Neural crest cell (in vitro differentiated cells): ENCODE measurements around the gene PUS10. TPM values are rescaled to one million over a fixed set of nuclear protein-coding genes. Genes with fewer than 3 reads are reported as not detected.
A peak's percentile ranks its signal among the peaks of the same experiment; 100 is the strongest.

ENCODE experiments used
- DNase-seq: peaks from one replicate; pipeline ENCODE4 v3.0.0; 2021; ENCODE audit warnings: low read depth, mixed read lengths, low spot score
- H3K27ac Mint-ChIP-seq: one replicate; pipeline ENCODE4 v1.8.0; 2021; ENCODE audit warnings: mild to moderate bottlenecking, mixed read lengths; ENCODE audit not compliant: unreplicated experiment
- H3K27me3 Mint-ChIP-seq: 2 replicates; pipeline ENCODE4 v1.8.0; 2021; ENCODE audit warnings: low read depth, mild to moderate bottlenecking, mixed read lengths
- H3K36me3 Mint-ChIP-seq: 2 replicates; pipeline ENCODE4 v1.8.0; 2021; ENCODE audit warnings: low read depth, mild to moderate bottlenecking, mixed read lengths
- H3K4me1 Mint-ChIP-seq: 2 replicates; pipeline ENCODE4 v1.8.0; 2021; ENCODE audit warnings: mixed read lengths
- H3K4me3 Mint-ChIP-seq: one replicate; pipeline ENCODE4 v1.8.0; 2021; ENCODE audit warnings: mild to moderate bottlenecking, mixed read lengths
- H3K9me3 Mint-ChIP-seq: 2 replicates; pipeline ENCODE4 v1.8.0; 2021; ENCODE audit warnings: mixed read lengths
- total RNA-seq: library from RNA; stranded (reverse); gene quantifications from 2 replicates; pipeline ENCODE4 v1.2.1, GENCODE V29; 2021
- TF ChIP-seq, protein P1 (sequence below): fragments of 200-600 bp; sonication (generic); conservative IDR thresholded peaks from 2 replicates; pipeline ENCODE4 v1.5.0; 2021; ENCODE audit warnings: antibody characterized with exemption, mild to moderate bottlenecking

Gene PUS10
- total RNA-seq, 1 donor from 2014 or later, result 5.0 TPM

DNA sequence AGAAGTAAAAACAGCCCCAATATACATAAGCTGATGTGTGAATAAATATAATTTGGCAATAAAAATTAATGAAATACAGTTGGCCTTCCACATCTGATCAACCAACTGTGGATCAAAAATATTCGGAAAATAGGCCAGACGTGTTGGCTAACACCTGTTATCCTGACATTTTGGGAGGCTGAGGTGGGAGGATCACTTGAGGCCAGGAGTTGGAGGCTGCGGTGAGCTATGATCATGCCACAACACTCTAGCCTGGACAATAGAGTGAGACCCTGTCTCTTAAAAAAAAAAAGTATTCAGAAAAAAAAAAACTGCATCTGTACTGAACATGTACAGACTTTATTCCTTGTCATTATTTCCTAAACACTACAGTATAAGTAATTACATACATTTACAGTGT is 11.5 kb upstream of the PUS10 start:
- Mint-ChIP-seq H3K27me3 (no peaks in the 10 kb centered on the region), H3K4me1 (no peaks in the 10 kb centered on the region), H3K4me3 (no peak overlapping the region), H3K36me3 (peaks cover 24% of the 10 kb centered on the region), H3K9me3 (peaks cover 3% of the 10 kb centered on the region), H3K27ac (no peak overlapping the region)
- no peak for DNase-seq
- TF ChIP-seq, protein P1, sequence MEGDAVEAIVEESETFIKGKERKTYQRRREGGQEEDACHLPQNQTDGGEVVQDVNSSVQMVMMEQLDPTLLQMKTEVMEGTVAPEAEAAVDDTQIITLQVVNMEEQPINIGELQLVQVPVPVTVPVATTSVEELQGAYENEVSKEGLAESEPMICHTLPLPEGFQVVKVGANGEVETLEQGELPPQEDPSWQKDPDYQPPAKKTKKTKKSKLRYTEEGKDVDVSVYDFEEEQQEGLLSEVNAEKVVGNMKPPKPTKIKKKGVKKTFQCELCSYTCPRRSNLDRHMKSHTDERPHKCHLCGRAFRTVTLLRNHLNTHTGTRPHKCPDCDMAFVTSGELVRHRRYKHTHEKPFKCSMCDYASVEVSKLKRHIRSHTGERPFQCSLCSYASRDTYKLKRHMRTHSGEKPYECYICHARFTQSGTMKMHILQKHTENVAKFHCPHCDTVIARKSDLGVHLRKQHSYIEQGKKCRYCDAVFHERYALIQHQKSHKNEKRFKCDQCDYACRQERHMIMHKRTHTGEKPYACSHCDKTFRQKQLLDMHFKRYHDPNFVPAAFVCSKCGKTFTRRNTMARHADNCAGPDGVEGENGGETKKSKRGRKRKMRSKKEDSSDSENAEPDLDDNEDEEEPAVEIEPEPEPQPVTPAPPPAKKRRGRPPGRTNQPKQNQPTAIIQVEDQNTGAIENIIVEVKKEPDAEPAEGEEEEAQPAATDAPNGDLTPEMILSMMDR, result no peak

DNA sequence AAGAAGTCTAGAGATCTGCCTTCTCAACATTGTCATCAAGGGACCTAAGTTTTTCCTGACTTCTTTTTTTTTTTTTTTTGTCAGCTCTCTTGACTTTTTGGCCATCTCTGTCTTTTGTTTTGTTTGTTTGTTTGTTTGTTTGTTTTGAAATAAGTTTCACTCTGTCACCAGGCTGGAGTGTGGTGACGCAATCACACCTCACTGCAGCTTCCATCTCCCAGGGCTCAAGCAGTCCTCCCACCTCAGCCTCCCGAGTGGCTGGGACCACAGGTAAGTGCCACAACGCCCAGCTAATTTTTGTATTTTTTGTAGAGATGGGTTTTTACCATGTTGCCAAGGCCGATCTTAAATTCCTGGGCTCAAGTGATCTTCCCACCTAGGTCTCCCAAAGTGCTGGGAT is 5.6 kb upstream of the PUS10 start:
- peak overlapping the region; percentile 24 for H3K4me3 Mint-ChIP-seq
- no peaks in the 10 kb centered on the region for H3K27me3 Mint-ChIP-seq
- H3K9me3 Mint-ChIP-seq, result peaks cover 3% of the 10 kb centered on the region
- H3K36me3 Mint-ChIP-seq, result peaks cover 26% of the 10 kb centered on the region
- DNase-seq, result no peak
- H3K27ac Mint-ChIP-seq, result no peak overlapping the region
- TF ChIP-seq, protein P1, result no peak
- H3K4me1 Mint-ChIP-seq, result peaks cover 10% of the 10 kb centered on the region

DNA sequence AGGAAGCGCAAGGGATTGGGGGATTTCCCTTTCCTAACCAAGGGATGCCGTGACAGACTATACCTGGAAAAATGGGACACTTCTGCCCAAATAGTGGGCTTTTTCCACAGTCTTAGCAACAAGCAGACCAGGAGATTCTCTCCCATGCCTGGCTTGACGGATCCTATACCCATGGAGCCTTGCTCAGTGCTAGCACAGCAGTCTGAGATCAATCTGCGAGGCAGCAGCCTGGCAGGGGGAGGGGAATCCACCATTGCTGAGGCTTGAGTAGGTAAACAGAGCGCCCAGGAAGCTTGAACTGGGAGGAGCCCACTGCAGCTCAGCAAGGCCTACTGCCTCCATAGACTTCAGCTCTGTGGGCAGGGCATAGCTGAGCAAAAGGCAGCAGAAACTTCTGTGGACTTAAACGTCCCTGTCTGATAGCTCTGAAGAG is 3.2 kb upstream of the PUS10 start:
- peaks cover 28% of the 10 kb centered on the region for H3K4me1 Mint-ChIP-seq
- TF ChIP-seq, protein P1, result no peak
- H3K4me3 Mint-ChIP-seq, result peak overlapping the region; percentile 56
- H3K27me3 Mint-ChIP-seq, result no peaks in the 10 kb centered on the region
- peaks cover 3% of the 10 kb centered on the region for H3K9me3 Mint-ChIP-seq
- H3K27ac Mint-ChIP-seq, result no peak overlapping the region
- DNase-seq, result no peak
- peaks cover 26% of the 10 kb centered on the region for H3K36me3 Mint-ChIP-seq

DNA sequence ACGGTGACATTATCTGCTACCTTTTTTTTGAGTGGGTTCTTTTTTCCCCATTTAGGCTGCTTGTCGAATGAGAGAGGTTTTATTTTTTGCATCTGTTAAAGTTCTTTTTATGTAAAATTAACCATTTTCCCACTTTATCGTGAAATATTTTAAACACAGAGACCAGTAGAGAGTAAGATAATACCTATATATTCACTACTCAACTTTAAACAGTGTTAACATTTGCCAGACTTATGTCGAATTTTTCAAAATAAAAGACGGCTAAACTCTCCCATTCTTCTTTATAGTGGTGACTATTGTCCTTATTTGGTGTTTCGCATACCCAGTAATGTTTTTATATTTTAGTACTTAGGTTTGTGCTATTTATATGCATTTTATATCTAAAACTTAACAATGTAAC is 743 bp upstream of the PUS10 start:
- Mint-ChIP-seq H3K9me3 (peaks cover 3% of the 10 kb centered on the region), H3K4me1 (peaks cover 31% of the 10 kb centered on the region), H3K36me3 (peaks cover 20% of the 10 kb centered on the region), H3K27ac (peak overlapping the region; percentile 58), H3K27me3 (no peaks in the 10 kb centered on the region), H3K4me3 (peak overlapping the region; percentile 99)
- no peak for DNase-seq
- TF ChIP-seq, protein P1, result no peak

DNA sequence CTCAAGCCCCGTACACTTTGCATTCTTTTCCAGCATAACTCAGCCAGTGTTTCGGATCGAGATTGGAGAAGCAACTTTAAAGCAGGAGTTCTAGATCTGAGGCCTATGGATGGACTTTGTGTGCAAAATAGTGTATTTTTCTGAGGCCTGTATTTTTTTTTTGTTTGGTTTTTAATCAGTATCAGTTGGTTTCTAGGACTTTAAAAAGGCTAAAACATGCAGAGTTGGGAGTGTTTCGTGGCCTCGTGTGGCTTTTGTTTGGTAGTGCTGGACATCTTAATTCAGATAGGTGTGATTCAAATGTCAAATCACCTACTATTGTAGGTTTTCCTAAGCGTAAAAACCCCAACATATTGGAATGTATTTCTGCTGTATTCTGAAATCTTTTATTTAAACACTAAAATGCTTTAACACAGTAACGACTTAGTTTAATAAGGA is 282 bp upstream of the PUS10 start:
- peak overlapping the region; percentile 99 for H3K4me3 Mint-ChIP-seq
- no peaks in the 10 kb centered on the region for H3K27me3 Mint-ChIP-seq
- DNase-seq, result no peak
- peak overlapping the region; percentile 99 for H3K27ac Mint-ChIP-seq
- TF ChIP-seq, protein P1, result no peak
- H3K4me1 Mint-ChIP-seq, result peaks cover 31% of the 10 kb centered on the region
- H3K36me3 Mint-ChIP-seq, result peaks cover 16% of the 10 kb centered on the region
- H3K9me3 Mint-ChIP-seq, result peaks cover 3% of the 10 kb centered on the region
